Pancreas (tissue), 10 donors: Measurements from ENCODE around the gene UROD. TPM values are rescaled to one million over a fixed set of nuclear protein-coding genes. Genes with fewer than 3 reads are reported as not detected.
A peak's percentile ranks its signal among the peaks of the same experiment; 100 is the strongest.

ENCODE experiments used
- ATAC-seq, 4 donors: fragments of 200-7000 bp; cut with Tn5 transposase; one replicate each; pipeline versions ENCODE4 v1.8.0 to v1.9.1; 2020; ENCODE audit warnings: mild to moderate bottlenecking in 4 of 4, moderate library complexity in 4 of 4
- DNase-seq, 6 donors: peaks; one replicate each; pipeline ENCODE4 v3.0.0-alpha.2; 2020
- FAIRE-seq: peaks from 2 replicates; lab custom pipeline; 2012; peaks lifted over from hg19 to GRCh38; lab: Jason Lieb, UNC
- H3K27ac ChIP-seq, 4 donors: fragments of 200-600 bp; sonication (generic); 1 replicate in 3 of 4; 2 replicates in 1 of 4; pipeline versions ENCODE4 v1.5.0 to v1.8.0; 2020
- H3K27me3 ChIP-seq, 4 donors: fragments of 200-600 bp; one replicate each; pipeline ENCODE4 v1.8.0; 2021
- H3K36me3 ChIP-seq, 3 donors: fragments of 200-600 bp; sonication (generic) in 1 of 3; one replicate each; pipeline versions ENCODE4 v1.5.0 to v1.8.0; 2020 to 2021
- H3K4me1 ChIP-seq, 3 donors: fragments of 200-600 bp; one replicate each; pipeline ENCODE4 v1.8.0; 2021
- H3K4me3 ChIP-seq, 4 donors: fragments of 200-600 bp; sonication (generic) in 2 of 4; one replicate each; pipeline versions ENCODE4 v1.5.0 to v1.8.0; 2020 to 2021
- H3K9me3 ChIP-seq, 4 donors: fragments of 200-600 bp; one replicate each; pipeline ENCODE4 v1.8.0; 2021
- CTCF ChIP-seq, 4 donors: fragments of 200-600 bp; sonication (generic) in 3 of 4; IDR thresholded peaks; one replicate each; pipeline versions ENCODE4 v1.5.0 to v1.8.0; 2021; ENCODE audit warnings: antibody characterized with exemption in 4 of 4
- WGBS, 2 donors: extraction: QIAGEN DNeasy Blood & Tissue Kit; methylation state at CpG; one replicate each; pipeline ENCODE4 v1.1.7; 2013; 5-methylcytosine and 5-hydroxymethylcytosine counted together
- intact Hi-C, 3 donors: fragments of 100-400 bp; cut with DNase I; formaldehyde crosslinking; loops; one replicate each; pipeline versions ENCODE4 v1.11.1 to v1.14.2; 2022
- polyA plus RNA-seq, 2 donors: library from polyadenylated mRNA; stranded (reverse); fragments of 200-250 nt; gene quantifications; one replicate each; pipeline ENCODE4 v1.2.3, GENCODE V29; 2013
- total RNA-seq, 6 donors: library from RNA; stranded (reverse); fragmentation: NEBNext Ultra II Directional in 4 of 6; extraction: Animal tissue kit (Norgen Biotek cat#: 25700) in 4 of 6; gene quantifications; one replicate each; pipeline versions ENCODE4 v1.2.1 to v1.2.4, GENCODE V29; 2021 to 2023
- donor health status: healthy with polysubstance abuse.
- donor health status: DM: no; HTN: no; CAD: no; lungs with moderate emphysema.
- donor health status: DM: no; HTN: no; CAD: no.
- donor health status: control.
- donor health status: control.
- donor health status: Bipolar disorder and iron deficiency.
- donor health status: DM: yes; HTN: yes; CAD: no.
- donor health status: DM: no; HTN: no; CAD: no.
- donor health status: DM: no; HTN: no; CAD: no.
- donor health status: DM: yes; HTN: yes; CAD: no.

The UROD gene
- total and polyA plus RNA-seq, 8 donors, result 16.9 to 71.2 (median 27.8) TPM

GRCh38 chr1:45008516-45008915, 3.5 kb upstream of the UROD start:
- Histone ChIP-seq H3K4me1 (peaks cover 0 to 23% (median 6%) of the 10 kb centered on the region in 3 donors), H3K27ac (no peak overlapping the region), H3K27me3 (no peaks in the 10 kb centered on the region), H3K36me3 (peaks cover 3 to 54% (median 40%) of the 10 kb centered on the region in 3 donors), H3K4me3 (no peak overlapping the region), H3K9me3 (no peaks in the 10 kb centered on the region)
- TF ChIP-seq CTCF (IDR thresholded peaks at IDR 0.05), result no peak
- FAIRE-seq (no peak), ATAC-seq (no peak), DNase-seq (no peak)
- intact Hi-C loops, result loop anchor here in 1 of 3 donors (10.0 kb wide), 1 partner anchor 174 kb away; no protein-coding TSS in a partner anchor
- 89 to 94% methylated on average over 12 of the region's 12 CpGs for WGBS, 2 donors

GRCh38 chr1:45009296-45009865, 2.7 kb upstream of the UROD start:
- no peak for TF ChIP-seq CTCF (IDR thresholded peaks at IDR 0.05)
- DNase-seq (no peak), FAIRE-seq (no peak), ATAC-seq (no peak)
- H3K9me3 ChIP-seq, result no peaks in the 10 kb centered on the region
- no peak overlapping the region for H3K27ac ChIP-seq
- 89 to 92% methylated on average over 11 of the region's 11 CpGs for WGBS, 2 donors
- H3K36me3 ChIP-seq, result peaks cover 3 to 45% (median 33%) of the 10 kb centered on the region in 3 donors
- no peaks in the 10 kb centered on the region for H3K27me3 ChIP-seq
- H3K4me1 ChIP-seq, result peaks cover 0 to 24% (median 6%) of the 10 kb centered on the region in 3 donors
- intact Hi-C loops, result loop anchor here in 1 of 3 donors (10.0 kb wide), 1 partner anchor 175 kb away; no protein-coding TSS in a partner anchor
- H3K4me3 ChIP-seq, result peak overlapping the region in 2 of 4 donors; percentile 97 to 99

- TF ChIP-seq CTCF (IDR thresholded peaks at IDR 0.05), result no peak
- intact Hi-C loops, result loop anchor here in 2 of 3 donors (5.0 to 10.0 kb wide), 3 partner anchors 175 to 292 kb away; partner anchors contain the start of gene BEST4 (in 1 of the 2)
- peaks cover 0 to 24% (median 6%) of the 10 kb centered on the region in 3 donors for H3K4me1 ChIP-seq
- no peaks in the 10 kb centered on the region for H3K9me3 ChIP-seq
- peak overlapping the region; percentile 72 to 99 (median 96) for H3K4me3 ChIP-seq
- peak; percentile 51 to 90 (median 72) for DNase-seq
- 13 to 16% methylated on average over 40 to 41 of the region's 41 CpGs for WGBS, 2 donors
- H3K36me3 ChIP-seq, result peaks cover 3 to 37% (median 25%) of the 10 kb centered on the region in 3 donors
- no peaks in the 10 kb centered on the region for H3K27me3 ChIP-seq
- H3K27ac ChIP-seq, result peak overlapping the region; percentile 60 to 92 (median 72)
- no peak for FAIRE-seq
- ATAC-seq, result peak; percentile 42 to 68 (median 45)
Measured at GRCh38 chr1:45009956-45010854, 1.8 kb upstream of the UROD start.

GRCh38 chr1:45010855-45011811, 921 bp upstream of the UROD start, which contains the start of gene HECTD3:
Gene HECTD3 (minus strand): TSS chr1:45011324. CDS start chr1:45011257, 67 bp downstream.
- peaks cover 0 to 24% (median 6%) of the 10 kb centered on the region in 3 donors for H3K4me1 ChIP-seq
- TF ChIP-seq CTCF (IDR thresholded peaks at IDR 0.05), result no peak
- H3K36me3 ChIP-seq, result peaks cover 3 to 28% (median 18%) of the 10 kb centered on the region in 3 donors
- no peaks in the 10 kb centered on the region for H3K27me3 ChIP-seq
- H3K9me3 ChIP-seq, result no peaks in the 10 kb centered on the region
- peak within 1 kb of the TSS; percentile 60 to 92 (median 72) for H3K27ac ChIP-seq
- ATAC-seq, result peak; percentile 85 to 92 (median 87)
- intact Hi-C loops, result loop anchor here in 2 of 3 donors (5.0 kb wide), 2 partner anchors 224 to 291 kb away; partner anchors contain the start of gene BEST4 (in 1 of the 2)
- WGBS, 2 donors, result 0% methylated on average over 55 to 62 of the region's 62 CpGs
- peak within 1 kb of the TSS; percentile 72 to 99 (median 96) for H3K4me3 ChIP-seq
- DNase-seq, result peak; percentile 81 to 93 (median 84)
- FAIRE-seq, result no peak
